HG03039 (cell line): Measurements from ENCODE around the gene NUDT10.
"Not testable (repeated sequence)": the region's sequence is repeated elsewhere in the genome, so short reads cannot be mapped to it uniquely, and the experiment has no call there.

Experiments
- ATAC-seq: cut with Tn5 transposase; IDR thresholded peaks from one replicate; pipeline ENCODE4 v1.9.1; 2021; ENCODE audit warnings: mild to moderate bottlenecking, moderate library complexity; ENCODE audit not compliant: unreplicated experiment

The NUDT10 gene

DNA sequence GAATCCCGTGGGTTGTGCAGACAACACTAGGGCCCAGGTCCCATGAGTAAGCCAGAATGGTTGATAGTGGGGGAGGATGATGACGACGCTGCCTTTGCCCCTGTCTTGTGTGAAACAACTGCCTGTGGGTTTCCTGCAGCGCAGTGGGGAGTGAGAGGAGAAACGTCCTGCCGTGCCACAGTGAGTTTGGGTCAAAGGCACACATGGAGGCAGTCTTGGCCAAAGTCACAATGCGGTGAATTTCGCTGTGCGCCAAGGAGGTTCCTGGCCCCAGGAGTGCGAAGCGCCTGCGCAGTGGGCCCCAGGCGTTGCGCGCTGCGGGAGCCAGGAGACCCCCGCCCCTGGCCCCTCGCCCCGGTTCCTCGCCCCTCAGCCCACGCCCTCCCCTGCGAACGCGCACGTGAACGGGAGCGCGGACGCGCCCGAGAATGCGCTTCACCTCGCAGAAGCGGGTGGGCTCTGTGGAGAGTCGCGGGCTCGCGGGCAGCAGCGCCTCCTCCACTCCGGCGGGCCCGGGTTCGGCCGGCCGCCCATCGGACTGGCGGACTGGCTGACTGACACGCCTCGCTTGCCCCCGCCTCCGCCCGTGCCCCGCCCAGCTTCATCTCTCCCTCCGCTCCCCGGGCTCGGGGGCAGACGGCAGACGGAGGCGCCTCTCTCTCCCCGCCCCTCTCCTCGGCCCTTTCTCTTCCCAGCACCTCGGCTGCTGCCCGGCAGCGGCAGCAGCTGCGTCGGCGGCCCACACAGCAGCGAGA lies at the start of gene NUDT10:
Gene NUDT10 (plus strand): TSS at position 635 of the 755 bp plus-strand sequence. CDS start 144 bp downstream, outside the sequence.
- no peak for ATAC-seq

DNA sequence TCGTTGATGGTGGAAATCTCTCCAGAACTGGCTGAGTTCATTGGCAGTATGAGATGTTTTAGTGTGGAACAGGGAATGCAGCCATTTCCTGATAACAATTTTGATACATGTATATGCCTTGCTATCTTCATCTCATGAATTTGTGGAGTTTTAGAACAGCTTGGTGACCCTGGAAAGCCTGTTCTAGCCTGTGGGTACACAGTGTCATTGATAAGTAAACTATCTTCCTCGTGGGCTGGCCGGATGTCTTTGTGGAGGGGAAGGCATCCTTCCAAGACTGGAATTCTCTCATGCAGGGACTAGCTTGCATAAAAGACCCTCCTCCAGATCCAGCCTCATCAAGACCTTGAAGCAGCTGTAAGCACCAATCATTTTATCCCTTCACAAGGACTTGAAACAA lies 40.2 kb upstream of the NUDT10 start:
- ATAC-seq = no peak

- ATAC-seq = no peak
Observed at GRCh38 chrX:51296138-51296537, 36.5 kb upstream of the NUDT10 start.

DNA sequence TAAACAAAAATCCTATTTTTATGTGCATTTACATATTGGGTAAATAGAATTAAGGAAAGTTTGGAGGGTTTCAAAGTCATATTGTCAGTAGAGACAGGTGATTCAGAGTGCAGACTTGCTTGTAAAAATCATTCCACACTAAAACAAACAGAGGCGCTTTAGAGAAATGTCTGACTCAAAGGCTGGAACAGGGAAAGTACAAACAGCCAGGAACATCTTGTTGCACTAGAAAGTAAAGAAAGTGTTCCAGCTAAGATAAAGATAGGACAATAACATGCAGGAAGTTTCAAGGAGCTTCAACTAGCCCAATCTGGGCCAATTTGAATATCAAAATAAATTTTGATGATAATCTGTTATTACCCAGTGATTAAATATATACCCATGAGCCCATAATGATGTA lies 16.4 kb upstream of the NUDT10 start:
- ATAC-seq = no peak

DNA sequence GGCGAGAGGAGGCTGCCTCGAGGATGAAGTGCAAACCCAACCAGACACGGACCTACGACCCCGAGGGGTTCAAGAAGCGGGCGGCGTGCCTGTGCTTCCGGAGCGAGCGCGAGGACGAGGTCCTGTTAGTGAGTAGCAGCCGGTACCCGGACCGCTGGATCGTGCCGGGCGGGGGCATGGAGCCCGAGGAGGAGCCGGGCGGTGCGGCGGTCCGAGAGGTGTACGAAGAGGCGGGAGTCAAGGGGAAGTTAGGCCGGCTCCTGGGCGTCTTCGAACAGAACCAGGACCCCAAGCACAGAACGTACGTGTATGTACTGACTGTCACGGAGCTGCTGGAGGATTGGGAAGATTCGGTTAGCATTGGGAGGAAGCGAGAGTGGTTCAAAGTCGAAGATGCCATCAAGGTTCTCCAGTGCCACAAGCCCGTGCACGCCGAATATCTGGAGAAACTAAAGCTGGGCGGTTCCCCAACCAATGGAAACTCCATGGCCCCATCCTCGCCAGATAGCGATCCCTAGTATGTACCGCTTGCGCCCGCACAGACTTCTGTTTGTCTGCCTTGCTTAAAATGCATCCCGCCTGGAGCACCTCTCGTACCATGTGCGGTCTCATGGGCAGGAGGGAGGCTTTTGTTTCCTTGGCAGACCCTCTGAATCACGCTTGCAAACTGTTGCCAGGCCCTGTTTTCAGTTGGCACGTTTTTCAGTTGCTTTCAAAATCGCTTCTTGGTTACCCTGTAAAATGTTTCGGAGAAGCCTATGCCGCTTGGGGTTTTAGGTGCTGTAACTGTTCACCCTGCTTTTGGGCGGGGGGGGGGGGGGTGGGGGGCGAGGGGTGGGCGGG lies 542 bp downstream of the NUDT10 start:
- ATAC-seq = not testable (repeated sequence)

DNA sequence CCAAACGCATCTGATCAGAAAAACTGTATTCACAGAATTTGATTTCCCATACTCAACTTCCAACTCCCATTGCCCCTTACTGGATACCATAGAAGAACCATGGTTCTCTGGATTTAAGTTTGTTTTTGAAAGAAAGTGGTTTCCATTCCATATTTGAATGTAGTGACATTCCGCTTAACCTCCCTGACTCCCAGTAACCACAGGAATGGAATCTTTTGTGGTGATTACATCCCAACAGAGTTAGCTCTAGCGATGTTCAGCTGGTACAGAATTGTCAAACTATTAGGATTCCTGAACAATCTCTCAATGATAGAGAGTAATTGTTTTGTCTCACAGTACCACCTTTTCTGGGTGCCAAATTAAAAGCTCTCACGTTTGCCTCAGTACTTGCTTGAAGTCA lies 1.7 kb downstream of the NUDT10 start:
- no peak for ATAC-seq

DNA sequence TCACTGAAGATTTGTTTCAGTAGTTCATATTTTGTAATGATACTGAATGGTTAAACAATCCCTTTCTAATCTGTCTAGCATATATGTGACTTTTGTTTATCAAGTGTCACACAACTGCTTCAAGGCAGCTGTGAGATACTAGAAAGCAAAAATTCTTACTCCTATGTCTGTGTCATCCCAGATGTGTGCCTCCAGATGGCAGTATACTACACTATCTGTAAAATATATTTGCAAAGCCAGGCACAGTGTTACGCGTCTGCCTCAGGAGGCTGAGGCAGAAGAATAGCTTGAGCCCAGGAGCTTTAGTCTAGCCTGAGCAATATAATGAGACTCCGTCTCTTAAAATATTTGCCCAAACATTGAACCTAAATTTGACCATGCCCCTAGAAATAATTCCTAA lies 4.0 kb downstream of the NUDT10 start:
- ATAC-seq = no peak

GRCh38 chrX:51361251-51361650 lies 28.6 kb downstream of the NUDT10 start:
- ATAC-seq = no peak

- ATAC-seq = no peak
Observed at GRCh38 chrX:51376672-51377071, 44.0 kb downstream of the NUDT10 start.
